GM12878 (cell line): ENCODE results near the gene RAB11A. TPM values are rescaled to one million over a fixed set of nuclear protein-coding genes. Genes with fewer than 3 reads are reported as not detected.

Experiments
- ATAC-seq: fragments of 200-7000 bp; cut with Tn5 transposase; 3 replicates; pipeline ENCODE4 v1.9.1; 2020; ENCODE audit warnings: mild to moderate bottlenecking, moderate library complexity
- BruUV-seq: library from RNA; stranded (reverse); fragments of 400-500 nt; replicated peaks from 2 replicates; lab custom pipeline; 2021; lab: Mats Ljungman, UMichigan
- CTCF ChIA-PET: fragments of 300-600 bp; sonication (Branson Sonifier 250); formaldehyde crosslinking; extraction: SDS; loops from one replicate; lab custom pipeline; 2021; ENCODE audit warnings: inconsistent platforms; lab: Yijun Ruan, JAX
- POLR2A ChIA-PET: fragments of 350-600 bp; formaldehyde crosslinking; extraction: SDS; loops from one replicate; lab custom pipeline; 2021; ENCODE audit warnings: inconsistent platforms; lab: Charles Lee
- RAD21 ChIA-PET: fragments of 300-600 bp; sonication (Branson Sonifier 250); formaldehyde crosslinking; loops from one replicate; lab custom pipeline; 2023; ENCODE audit warnings: antibody characterized with exemption; ENCODE audit not compliant: unreplicated experiment; lab: Charles Lee
- SMC1A ChIA-PET: fragments of 300-600 bp; sonication (Branson Sonifier 250); formaldehyde crosslinking; loops from one replicate; lab custom pipeline; 2023; ENCODE audit not compliant: unreplicated experiment, uncharacterized antibody; lab: Charles Lee
- DNase-seq: peaks from one replicate; pipeline ENCODE4 v3.0.0-alpha.2; 2011; ENCODE audit warnings: low read depth, low spot score
- FAIRE-seq: peaks from 3 replicates; lab custom pipeline; 2011; peaks lifted over from hg19 to GRCh38; lab: Jason Lieb, UNC
- H2AFZ ChIP-seq: 2 replicates; pipeline ENCODE4 v1.6.0; 2011; ENCODE audit warnings: low read depth, low read length, control low read depth; ENCODE audit not compliant: control insufficient read depth
- H3K27ac ChIP-seq: 2 replicates; pipeline ENCODE4 v1.5.1; 2011; ENCODE audit warnings: control low read depth; ENCODE audit not compliant: control insufficient read depth, insufficient read depth
- H3K27me3 ChIP-seq, 2 experiments: replicated peaks in 1 of 2; 2 replicates each; pipeline versions ENCODE4 v1.6.0 to v1.6.1; 2011; ENCODE audit warnings: low read length in 1 of 2; ENCODE audit not compliant: control insufficient read depth in 2 of 2, insufficient read depth in 2 of 2
- H3K36me3 ChIP-seq, 2 experiments: 2 replicates each; pipeline ENCODE4 v1.5.1; 2011; ENCODE audit warnings: low read length in 1 of 2; ENCODE audit not compliant: control insufficient read depth in 2 of 2, insufficient read depth in 2 of 2
- H3K4me1 ChIP-seq: 2 replicates; pipeline ENCODE4 v1.6.1; 2011; ENCODE audit warnings: mild to moderate bottlenecking, low read length, moderate library complexity, mixed read lengths; ENCODE audit not compliant: control insufficient read depth, insufficient read depth
- H3K4me2 ChIP-seq: 2 replicates; pipeline ENCODE4 v1.6.0; 2011; ENCODE audit warnings: control low read depth; ENCODE audit not compliant: control insufficient read depth, insufficient read depth
- H3K4me3 ChIP-seq: fragments of 200-600 bp; sonication (generic); 2 replicates; pipeline ENCODE4 v1.5.1; 2016
- H3K79me2 ChIP-seq: 2 replicates; pipeline ENCODE4 v1.6.0; 2011; ENCODE audit warnings: low read length; ENCODE audit not compliant: control insufficient read depth, insufficient read depth
- H3K9ac ChIP-seq: 2 replicates; pipeline ENCODE4 v1.8.0; 2011; ENCODE audit warnings: low read length, control low read depth, mixed read lengths; ENCODE audit not compliant: control insufficient read depth, insufficient read depth
- H3K9me3 ChIP-seq: replicated peaks from 3 replicates; pipeline ENCODE4 v1.5.1; 2011; ENCODE audit warnings: mild to moderate bottlenecking, low read length; ENCODE audit not compliant: control insufficient read depth, insufficient read depth
- H4K20me1 ChIP-seq: 2 replicates; pipeline ENCODE4 v1.6.0; 2011; ENCODE audit not compliant: control insufficient read depth, insufficient read depth
- CBFB ChIP-seq: IDR thresholded peaks from 2 replicates; pipeline ENCODE4 v1.6.1; 2016; ENCODE audit warnings: antibody characterized with exemption, low read depth
- HCFC1 ChIP-seq: fragments of 150-350 bp; IDR thresholded peaks from 2 replicates; pipeline ENCODE4 v1.6.1; 2014; ENCODE audit warnings: low read length
- MEF2A ChIP-seq: IDR thresholded peaks from 2 replicates; pipeline ENCODE4 v1.6.1; 2011; ENCODE audit warnings: low read depth, mild to moderate bottlenecking, low read length, moderate library complexity; ENCODE audit not compliant: insufficient read depth
- MLLT1 ChIP-seq: fragments of 450-650 bp; IDR thresholded peaks from 2 replicates; pipeline ENCODE4 v1.6.1; 2016; ENCODE audit warnings: mild to moderate bottlenecking
- MTA3 ChIP-seq: IDR thresholded peaks from 2 replicates; pipeline ENCODE4 v1.6.1; 2012; ENCODE audit warnings: low read length, inconsistent platforms, borderline replicate concordance
- PML ChIP-seq: IDR thresholded peaks from 2 replicates; pipeline ENCODE4 v1.6.1; 2012; ENCODE audit warnings: low read length, inconsistent platforms
- POLR2AphosphoS5 ChIP-seq: IDR thresholded peaks from 2 replicates; pipeline ENCODE4 v1.6.1; 2011; ENCODE audit warnings: mild to moderate bottlenecking, low read length, inconsistent platforms
- RB1 ChIP-seq: fragments of 450-650 bp; formaldehyde crosslinking; IDR thresholded peaks from 2 replicates; pipeline ENCODE4 v1.6.1; 2017; ENCODE audit warnings: mild to moderate bottlenecking, borderline replicate concordance
- SREBF1 ChIP-seq: IDR thresholded peaks from 2 replicates; pipeline ENCODE4 v1.6.1; 2012; ENCODE audit warnings: mild to moderate bottlenecking, low read length
- SUZ12 ChIP-seq: fragments of 200-600 bp; sonication (generic); IDR thresholded peaks from one replicate; pipeline ENCODE4 v1.6.1; 2018; ENCODE audit warnings: antibody characterized with exemption, mild to moderate bottlenecking; ENCODE audit not compliant: unreplicated experiment
- TARDBP ChIP-seq: IDR thresholded peaks from 2 replicates; pipeline ENCODE4 v1.6.1; 2016; ENCODE audit warnings: borderline replicate concordance
- ZNF217 ChIP-seq: fragments of 450-650 bp; IDR thresholded peaks from 2 replicates; pipeline ENCODE4 v1.6.1; 2017; ENCODE audit warnings: antibody characterized with exemption, mild to moderate bottlenecking
- WGBS: methylation state at CpG from one replicate; pipeline ENCODE4 v1.1.6; 2016; ENCODE audit warnings: low lambda C conversion rate; ENCODE audit not compliant: insufficient replicate concordance, insufficient coverage; ENCODE audit errors: missing lambda C conversion rate; 5-methylcytosine and 5-hydroxymethylcytosine counted together
- in situ Hi-C: fragments of 300-500 bp; cut with MboI; formaldehyde crosslinking; loops from 9 replicates; pipeline ENCODE4 v1.14.3; 2018; ENCODE audit warnings: mixed read lengths
- intact Hi-C: fragments of 100-400 bp; cut with micrococcal nuclease; formaldehyde crosslinking; loops from one replicate; pipeline ENCODE4 v1.14.2; 2022; ENCODE audit not compliant: unreplicated experiment
- polyA plus RNA-seq, 11 experiments: library from polyadenylated mRNA; depleted of rRNA in 4 of 11; unstranded in 6 of 11; stranded (reverse) in 5 of 11; fragments of >200 nt; fragmentation: Nextera tagmentation in 4 of 11; fragmentation: Illumina TruSeq in 1 of 11; extraction: Ambion mirVana in 4 of 11; extraction: Trizol in 1 of 11; gene quantifications; 1 replicate in 1 of 11; 2 replicates in 10 of 11; pipeline versions ENCODE4 v1.2.1 to v1.2.3, GENCODE V29; 2011 to 2016; ENCODE audit warnings: inconsistent platforms in 2 of 11, missing spikeins in 2 of 11, low read depth in 1 of 11
- total RNA-seq, 4 experiments: library from RNA; depleted of rRNA in 3 of 4; stranded (reverse); fragments of >200 nt in 3 of 4; fragmentation: Illumina TruSeq in 1 of 4; extraction: Trizol in 1 of 4; gene quantifications; 2 replicates each; pipeline versions ENCODE4 v1.2.1 to v1.2.3, GENCODE V29; 2013 to 2021
- TF ChIP-seq, protein P1 (sequence below): fragments of 450-650 bp; IDR thresholded peaks from 2 replicates; pipeline ENCODE4 v1.6.1; 2016; ENCODE audit warnings: mild to moderate bottlenecking, moderate library complexity, borderline replicate concordance
- TF ChIP-seq, protein P2 (sequence below): IDR thresholded peaks from 2 replicates; pipeline ENCODE4 v1.6.1; 2012; ENCODE audit warnings: mild to moderate bottlenecking, low read depth, low read length

The RAB11A gene
- total and polyA plus RNA-seq, 10 of the 15 experiments (the other 5 are each of a cell fraction or from before 2014, with no cell fraction given), result 128 to 387 (median 224) TPM

DNA sequence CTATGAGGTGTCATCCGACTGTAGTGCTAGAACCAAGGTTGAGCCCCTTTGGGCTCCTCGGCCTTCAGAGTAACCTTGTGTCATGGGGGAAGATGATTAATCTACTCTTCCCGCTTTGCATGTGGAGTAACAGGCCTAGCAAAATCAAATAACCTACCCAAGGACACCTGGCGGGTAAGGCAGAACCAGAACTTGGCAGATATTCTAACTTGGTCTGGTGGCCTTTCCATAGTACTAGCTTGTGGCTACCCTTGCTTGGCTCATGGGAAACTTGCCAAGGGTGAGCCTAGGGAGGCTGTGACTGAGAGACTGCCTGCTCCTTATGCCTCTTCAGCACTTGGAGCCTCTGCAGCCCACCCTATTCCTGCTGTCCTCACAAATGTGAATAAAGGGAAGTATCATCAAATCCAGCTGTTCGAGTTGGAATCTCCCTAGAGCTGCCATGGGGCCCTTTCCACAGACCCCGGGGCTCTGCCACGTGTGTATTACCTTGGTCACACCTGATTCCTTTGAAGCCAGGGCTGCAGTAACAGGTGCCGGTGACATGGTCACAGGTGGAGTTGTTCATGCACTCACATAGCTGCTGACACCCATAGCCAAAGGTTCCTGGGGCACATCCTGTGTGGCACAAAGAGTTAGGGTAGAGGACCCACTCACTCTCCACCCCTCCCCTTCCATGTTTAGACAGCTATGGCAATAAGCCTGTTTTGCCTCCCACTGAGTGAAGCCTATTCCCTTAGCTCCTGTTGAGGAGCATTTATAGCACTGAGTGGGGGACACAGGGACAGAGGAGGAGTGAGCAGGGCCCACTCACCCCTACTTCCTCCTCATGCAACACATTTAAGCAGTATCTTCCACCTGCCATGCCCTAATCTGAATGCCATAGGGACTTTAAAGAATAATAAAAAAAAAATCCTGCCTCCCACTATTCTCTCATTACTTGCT, 46.0 kb downstream of the RAB11A start:
- DNase-seq, result no peak
- ATAC-seq, result no peak
- no peaks in the 10 kb centered on the region for H4K20me1 ChIP-seq
- TF ChIP-seq, protein P1, sequence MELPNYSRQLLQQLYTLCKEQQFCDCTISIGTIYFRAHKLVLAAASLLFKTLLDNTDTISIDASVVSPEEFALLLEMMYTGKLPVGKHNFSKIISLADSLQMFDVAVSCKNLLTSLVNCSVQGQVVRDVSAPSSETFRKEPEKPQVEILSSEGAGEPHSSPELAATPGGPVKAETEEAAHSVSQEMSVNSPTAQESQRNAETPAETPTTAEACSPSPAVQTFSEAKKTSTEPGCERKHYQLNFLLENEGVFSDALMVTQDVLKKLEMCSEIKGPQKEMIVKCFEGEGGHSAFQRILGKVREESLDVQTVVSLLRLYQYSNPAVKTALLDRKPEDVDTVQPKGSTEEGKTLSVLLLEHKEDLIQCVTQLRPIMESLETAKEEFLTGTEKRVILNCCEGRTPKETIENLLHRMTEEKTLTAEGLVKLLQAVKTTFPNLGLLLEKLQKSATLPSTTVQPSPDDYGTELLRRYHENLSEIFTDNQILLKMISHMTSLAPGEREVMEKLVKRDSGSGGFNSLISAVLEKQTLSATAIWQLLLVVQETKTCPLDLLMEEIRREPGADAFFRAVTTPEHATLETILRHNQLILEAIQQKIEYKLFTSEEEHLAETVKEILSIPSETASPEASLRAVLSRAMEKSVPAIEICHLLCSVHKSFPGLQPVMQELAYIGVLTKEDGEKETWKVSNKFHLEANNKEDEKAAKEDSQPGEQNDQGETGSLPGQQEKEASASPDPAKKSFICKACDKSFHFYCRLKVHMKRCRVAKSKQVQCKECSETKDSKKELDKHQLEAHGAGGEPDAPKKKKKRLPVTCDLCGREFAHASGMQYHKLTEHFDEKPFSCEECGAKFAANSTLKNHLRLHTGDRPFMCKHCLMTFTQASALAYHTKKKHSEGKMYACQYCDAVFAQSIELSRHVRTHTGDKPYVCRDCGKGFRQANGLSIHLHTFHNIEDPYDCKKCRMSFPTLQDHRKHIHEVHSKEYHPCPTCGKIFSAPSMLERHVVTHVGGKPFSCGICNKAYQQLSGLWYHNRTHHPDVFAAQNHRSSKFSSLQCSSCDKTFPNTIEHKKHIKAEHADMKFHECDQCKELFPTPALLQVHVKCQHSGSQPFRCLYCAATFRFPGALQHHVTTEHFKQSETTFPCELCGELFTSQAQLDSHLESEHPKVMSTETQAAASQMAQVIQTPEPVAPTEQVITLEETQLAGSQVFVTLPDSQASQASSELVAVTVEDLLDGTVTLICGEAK, result no peak
- no peak for TF ChIP-seq MEF2A
- TF ChIP-seq, protein P2, sequence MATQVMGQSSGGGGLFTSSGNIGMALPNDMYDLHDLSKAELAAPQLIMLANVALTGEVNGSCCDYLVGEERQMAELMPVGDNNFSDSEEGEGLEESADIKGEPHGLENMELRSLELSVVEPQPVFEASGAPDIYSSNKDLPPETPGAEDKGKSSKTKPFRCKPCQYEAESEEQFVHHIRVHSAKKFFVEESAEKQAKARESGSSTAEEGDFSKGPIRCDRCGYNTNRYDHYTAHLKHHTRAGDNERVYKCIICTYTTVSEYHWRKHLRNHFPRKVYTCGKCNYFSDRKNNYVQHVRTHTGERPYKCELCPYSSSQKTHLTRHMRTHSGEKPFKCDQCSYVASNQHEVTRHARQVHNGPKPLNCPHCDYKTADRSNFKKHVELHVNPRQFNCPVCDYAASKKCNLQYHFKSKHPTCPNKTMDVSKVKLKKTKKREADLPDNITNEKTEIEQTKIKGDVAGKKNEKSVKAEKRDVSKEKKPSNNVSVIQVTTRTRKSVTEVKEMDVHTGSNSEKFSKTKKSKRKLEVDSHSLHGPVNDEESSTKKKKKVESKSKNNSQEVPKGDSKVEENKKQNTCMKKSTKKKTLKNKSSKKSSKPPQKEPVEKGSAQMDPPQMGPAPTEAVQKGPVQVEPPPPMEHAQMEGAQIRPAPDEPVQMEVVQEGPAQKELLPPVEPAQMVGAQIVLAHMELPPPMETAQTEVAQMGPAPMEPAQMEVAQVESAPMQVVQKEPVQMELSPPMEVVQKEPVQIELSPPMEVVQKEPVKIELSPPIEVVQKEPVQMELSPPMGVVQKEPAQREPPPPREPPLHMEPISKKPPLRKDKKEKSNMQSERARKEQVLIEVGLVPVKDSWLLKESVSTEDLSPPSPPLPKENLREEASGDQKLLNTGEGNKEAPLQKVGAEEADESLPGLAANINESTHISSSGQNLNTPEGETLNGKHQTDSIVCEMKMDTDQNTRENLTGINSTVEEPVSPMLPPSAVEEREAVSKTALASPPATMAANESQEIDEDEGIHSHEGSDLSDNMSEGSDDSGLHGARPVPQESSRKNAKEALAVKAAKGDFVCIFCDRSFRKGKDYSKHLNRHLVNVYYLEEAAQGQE, result no peak
- TF ChIP-seq TARDBP, result no peak
- TF ChIP-seq RB1, result no peak
- no peak for TF ChIP-seq CBFB
- no peak for TF ChIP-seq PML
- no peak for TF ChIP-seq MTA3
- TF ChIP-seq SREBF1, result no peak
- TF ChIP-seq POLR2AphosphoS5, result no peak
- no peak for TF ChIP-seq HCFC1
- TF ChIP-seq SUZ12, result no peak
- TF ChIP-seq MLLT1, result no peak
- TF ChIP-seq ZNF217, result no peak

More for the DNA sequence above, 46.0 kb downstream of the RAB11A start:
- 59% methylated on average over 8 of the region's 8 CpGs for WGBS
- SMC1A ChIA-PET, result interaction anchor here (0.7 to 6.6 kb wide), 9 partner anchors 9 to 284 kb away, joined by 3 to 70 read pairs (median 7); partner anchors contain the start of gene RAB11A
- H3K4me1 ChIP-seq, result peaks cover 53% of the 10 kb centered on the region
- H3K4me3 ChIP-seq, result no peak overlapping the region
- intact Hi-C loops, result no loop called here
- RAD21 ChIA-PET, result interaction anchor here (0.8 to 3.7 kb wide), 5 partner anchors 11 to 170 kb away, joined by 4 to 61 read pairs (median 5); no protein-coding TSS in a partner anchor
- H3K9me3 ChIP-seq, result no peaks in the 10 kb centered on the region
- in situ Hi-C loops, result no loop called here
- POLR2A ChIA-PET, result interaction anchor here (0.6 to 2.1 kb wide), 4 partner anchors 9 to 352 kb away, joined by 3 to 9 read pairs (median 4); partner anchors contain the start of gene RAB11A
- FAIRE-seq, result no peak
- H3K36me3 ChIP-seq, result peaks cover 0 to 3% of the 10 kb centered on the region in 2 experiments; a peak in 2 of 4 replicates
- CTCF ChIA-PET, result interaction anchor here (0.5 to 4.5 kb wide), 19 partner anchors 7 to 582 kb away, joined by 3 to 42 read pairs (median 5); no protein-coding TSS in a partner anchor
- H2AFZ ChIP-seq, result no peak overlapping the region
- no peak overlapping the region for H3K9ac ChIP-seq
- no peak overlapping the region for H3K4me2 ChIP-seq
- BruUV-seq, result no TSS peak
- H3K27ac ChIP-seq, result peak overlapping the region; percentile 5
- no peaks in the 10 kb centered on the region for H3K27me3 ChIP-seq
- H3K79me2 ChIP-seq, result no peaks in the 10 kb centered on the region
